Measurements from ENCODE around the gene ZEB1. TPM values are rescaled to one million over a fixed set of nuclear protein-coding genes. Genes with fewer than 3 reads are reported as not detected.

ZEB1 gene
- total and polyA plus RNA-seq, 10 of the 15 experiments (the other 5 are each of a cell fraction or from before 2014, with no cell fraction given), result 10.4 to 35.6 (median 24.5) TPM

DNA sequence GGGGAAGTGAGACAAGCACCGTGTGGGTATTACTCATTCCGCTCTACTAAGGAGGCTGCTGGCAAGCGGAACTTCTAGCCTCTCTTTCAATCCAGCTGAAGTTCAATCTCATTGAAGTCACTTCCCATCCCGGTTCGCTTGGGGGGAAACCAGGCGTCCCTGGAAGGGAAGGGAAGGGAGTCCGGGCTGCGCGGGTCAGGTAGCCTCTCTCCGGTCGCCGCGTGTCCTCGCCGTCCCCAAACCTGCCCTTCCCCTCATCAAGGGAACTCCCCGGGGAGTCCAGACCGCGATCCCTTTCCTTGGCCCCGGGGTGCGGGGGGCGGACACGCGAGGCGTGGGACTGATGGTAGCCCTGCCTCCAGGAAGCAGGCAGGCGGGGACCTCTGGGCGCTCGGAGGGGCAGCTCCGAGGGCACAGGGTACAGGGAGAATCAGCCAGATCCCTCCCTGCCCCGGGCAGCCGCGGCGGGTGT, 598 bp upstream of the ZEB1 start (continued):
- no peak for TF ChIP-seq IRF3 (IDR thresholded peaks at IDR 0.05)
- TF ChIP-seq ZSCAN29 (IDR thresholded peaks at IDR 0.05), result no peak
- no peak for TF ChIP-seq YBX1 (IDR thresholded peaks at IDR 0.05)
- TF ChIP-seq SIX5 (IDR thresholded peaks at IDR 0.05; ENCODE audit: low read depth, low read length, severe bottlenecking), result no peak
- TF ChIP-seq SMARCA5 (IDR thresholded peaks at IDR 0.05), result peak; percentile 77; the same call in 1 of the 2 replicates
- peak; percentile 34; the same call in 1 of the 2 replicates for TF ChIP-seq YY1 (IDR thresholded peaks at IDR 0.05; ENCODE audit: low read depth, low read length)
- TF ChIP-seq ZNF217 (IDR thresholded peaks at IDR 0.05), result 0 out of 2 replicates have a peak, but pooled peaks have one; percentile 60
- peak; percentile 83 for TF ChIP-seq TAF1 (IDR thresholded peaks at IDR 0.05; ENCODE audit: borderline replicate concordance, low read depth, low read length)
- TF ChIP-seq, protein P1, sequence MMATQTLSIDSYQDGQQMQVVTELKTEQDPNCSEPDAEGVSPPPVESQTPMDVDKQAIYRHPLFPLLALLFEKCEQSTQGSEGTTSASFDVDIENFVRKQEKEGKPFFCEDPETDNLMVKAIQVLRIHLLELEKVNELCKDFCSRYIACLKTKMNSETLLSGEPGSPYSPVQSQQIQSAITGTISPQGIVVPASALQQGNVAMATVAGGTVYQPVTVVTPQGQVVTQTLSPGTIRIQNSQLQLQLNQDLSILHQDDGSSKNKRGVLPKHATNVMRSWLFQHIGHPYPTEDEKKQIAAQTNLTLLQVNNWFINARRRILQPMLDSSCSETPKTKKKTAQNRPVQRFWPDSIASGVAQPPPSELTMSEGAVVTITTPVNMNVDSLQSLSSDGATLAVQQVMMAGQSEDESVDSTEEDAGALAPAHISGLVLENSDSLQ (IDR thresholded peaks at IDR 0.05), result no peak
- no peak; the same call in 1 of the 2 replicates for TF ChIP-seq STAT1 (conservative IDR thresholded peaks at IDR 0.05)
- TF ChIP-seq BCL3 (IDR thresholded peaks at IDR 0.05; ENCODE audit: borderline replicate concordance, insufficient read depth, low read depth, low read length, poor library complexity, severe bottlenecking), result no peak
- no peak for TF ChIP-seq SUPT20H (IDR thresholded peaks at IDR 0.05; ENCODE audit: borderline replicate concordance, control insufficient read depth, low read depth, low read length)
- TF ChIP-seq, protein P2, sequence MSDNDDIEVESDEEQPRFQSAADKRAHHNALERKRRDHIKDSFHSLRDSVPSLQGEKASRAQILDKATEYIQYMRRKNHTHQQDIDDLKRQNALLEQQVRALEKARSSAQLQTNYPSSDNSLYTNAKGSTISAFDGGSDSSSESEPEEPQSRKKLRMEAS (IDR thresholded peaks at IDR 0.05; ENCODE audit: low read depth, low read length), result 0 out of 2 replicates have a peak, but pooled peaks have one; percentile 47
- TF ChIP-seq CREM (IDR thresholded peaks at IDR 0.05; ENCODE audit: low read depth), result peak; percentile 85; the same call in 1 of the 2 replicates
- 0 out of 2 replicates have a peak, but pooled peaks have one; percentile 31 for TF ChIP-seq CBFB (IDR thresholded peaks at IDR 0.05; ENCODE audit: low read depth)
- peak; percentile 98 for TF ChIP-seq EED (IDR thresholded peaks at IDR 0.05; ENCODE audit: low read depth)
- no peak for TF ChIP-seq HSF1 (IDR thresholded peaks at IDR 0.05; ENCODE audit: low read depth, low read length)
- TF ChIP-seq TCF12 (IDR thresholded peaks at IDR 0.05; ENCODE audit: low read depth, low read length), result no peak
- TF ChIP-seq, protein P3, sequence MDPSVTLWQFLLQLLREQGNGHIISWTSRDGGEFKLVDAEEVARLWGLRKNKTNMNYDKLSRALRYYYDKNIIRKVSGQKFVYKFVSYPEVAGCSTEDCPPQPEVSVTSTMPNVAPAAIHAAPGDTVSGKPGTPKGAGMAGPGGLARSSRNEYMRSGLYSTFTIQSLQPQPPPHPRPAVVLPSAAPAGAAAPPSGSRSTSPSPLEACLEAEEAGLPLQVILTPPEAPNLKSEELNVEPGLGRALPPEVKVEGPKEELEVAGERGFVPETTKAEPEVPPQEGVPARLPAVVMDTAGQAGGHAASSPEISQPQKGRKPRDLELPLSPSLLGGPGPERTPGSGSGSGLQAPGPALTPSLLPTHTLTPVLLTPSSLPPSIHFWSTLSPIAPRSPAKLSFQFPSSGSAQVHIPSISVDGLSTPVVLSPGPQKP (IDR thresholded peaks at IDR 0.05; ENCODE audit: low read depth, low read length), result no peak
- TF ChIP-seq, protein P4, sequence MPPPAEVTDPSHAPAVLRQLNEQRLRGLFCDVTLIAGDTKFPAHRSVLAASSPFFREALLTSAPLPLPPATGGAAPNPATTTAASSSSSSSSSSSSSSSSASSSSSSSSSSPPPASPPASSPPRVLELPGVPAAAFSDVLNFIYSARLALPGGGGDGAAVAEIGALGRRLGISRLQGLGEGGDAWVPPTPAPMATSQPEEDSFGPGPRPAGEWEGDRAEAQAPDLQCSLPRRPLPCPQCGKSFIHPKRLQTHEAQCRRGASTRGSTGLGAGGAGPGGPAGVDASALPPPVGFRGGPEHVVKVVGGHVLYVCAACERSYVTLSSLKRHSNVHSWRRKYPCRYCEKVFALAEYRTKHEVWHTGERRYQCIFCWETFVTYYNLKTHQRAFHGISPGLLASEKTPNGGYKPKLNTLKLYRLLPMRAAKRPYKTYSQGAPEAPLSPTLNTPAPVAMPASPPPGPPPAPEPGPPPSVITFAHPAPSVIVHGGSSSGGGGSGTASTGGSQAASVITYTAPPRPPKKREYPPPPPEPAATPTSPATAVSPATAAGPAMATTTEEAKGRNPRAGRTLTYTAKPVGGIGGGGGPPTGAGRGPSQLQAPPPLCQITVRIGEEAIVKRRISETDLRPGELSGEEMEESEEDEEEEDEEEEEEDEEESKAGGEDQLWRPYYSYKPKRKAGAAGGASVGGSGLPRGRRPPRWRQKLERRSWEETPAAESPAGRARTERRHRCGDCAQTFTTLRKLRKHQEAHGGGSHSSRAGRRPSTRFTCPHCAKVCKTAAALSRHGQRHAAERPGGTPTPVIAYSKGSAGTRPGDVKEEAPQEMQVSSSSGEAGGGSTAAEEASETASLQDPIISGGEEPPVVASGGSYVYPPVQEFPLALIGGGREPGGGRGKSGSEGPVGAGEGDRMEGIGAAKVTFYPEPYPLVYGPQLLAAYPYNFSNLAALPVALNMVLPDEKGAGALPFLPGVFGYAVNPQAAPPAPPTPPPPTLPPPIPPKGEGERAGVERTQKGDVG (CRISPR knock-in tag; IDR thresholded peaks at IDR 0.05), result peak; percentile 5; the same call in 1 of the 2 replicates
- no peak for TF ChIP-seq BMI1 (IDR thresholded peaks at IDR 0.05; ENCODE audit: borderline replicate concordance)
- peak; percentile 87; the same call in 1 of the 2 replicates for TF ChIP-seq SIN3A (IDR thresholded peaks at IDR 0.05; ENCODE audit: low read depth, low read length)
